KMS-11 (cell line): Measurements from ENCODE around the gene EFCAB12.

Experiments used
- H2AFZ ChIP-seq: fragments of 200-600 bp; sonication (generic); 2 replicates; pipeline ENCODE4 v1.6.1; 2016; ENCODE audit warnings: antibody characterized with exemption, mixed run types, low read depth
- H3K27ac ChIP-seq: fragments of 200-600 bp; sonication (generic); 2 replicates; pipeline ENCODE4 v1.6.1; 2016; ENCODE audit warnings: mild to moderate bottlenecking, mixed run types
- H3K27me3 ChIP-seq: fragments of 200-600 bp; sonication (generic); 2 replicates; pipeline ENCODE4 v1.6.1; 2017; ENCODE audit warnings: mild to moderate bottlenecking, low read depth, mixed run types, moderate library complexity; ENCODE audit not compliant: insufficient read depth
- H3K36me3 ChIP-seq: fragments of 200-600 bp; sonication (generic); 2 replicates; pipeline ENCODE4 v1.6.1; 2017; ENCODE audit warnings: mild to moderate bottlenecking, mixed run types; ENCODE audit not compliant: insufficient read depth
- H3K4me1 ChIP-seq: fragments of 200-600 bp; sonication (generic); 2 replicates; pipeline ENCODE4 v1.6.1; 2016; ENCODE audit warnings: mild to moderate bottlenecking, low read depth, mixed run types; ENCODE audit not compliant: poor library complexity, severe bottlenecking
- H3K4me2 ChIP-seq: fragments of 200-600 bp; sonication (generic); 2 replicates; pipeline ENCODE4 v1.7.0; 2016; ENCODE audit warnings: mild to moderate bottlenecking, mixed run types
- H3K4me3 ChIP-seq: fragments of 200-600 bp; sonication (generic); IDR thresholded peaks from 2 replicates; pipeline ENCODE4 v1.6.1; 2017; ENCODE audit warnings: low read depth, low read length, mixed read lengths; ENCODE audit not compliant: insufficient read depth
- H3K79me2 ChIP-seq: fragments of 200-600 bp; sonication (generic); 2 replicates; pipeline ENCODE4 v1.6.1; 2016; ENCODE audit warnings: low read depth, mixed run types; ENCODE audit not compliant: insufficient read depth
- H3K9ac ChIP-seq: fragments of 200-600 bp; sonication (generic); 2 replicates; pipeline ENCODE4 v1.6.1; 2016; ENCODE audit warnings: mild to moderate bottlenecking, mixed run types
- H4K20me1 ChIP-seq: fragments of 200-600 bp; sonication (generic); 2 replicates; pipeline ENCODE4 v1.6.1; 2016; ENCODE audit warnings: mild to moderate bottlenecking, mixed run types; ENCODE audit not compliant: insufficient read depth
- TF ChIP-seq, protein P1 (sequence below): fragments of 200-600 bp; sonication (generic); conservative IDR thresholded peaks from 2 replicates; pipeline ENCODE4 v1.6.1; 2017; ENCODE audit warnings: low read depth, mild to moderate bottlenecking, antibody characterized with exemption, low read length, moderate library complexity, mixed read lengths

The EFCAB12 gene

GRCh38 chr3:129360705-129361460 is 67.6 kb downstream of the EFCAB12 start:
- no peak overlapping the region for H3K27ac ChIP-seq

GRCh38 chr3:129360171-129360611 is 68.2 kb downstream of the EFCAB12 start:
- H4K20me1 ChIP-seq, result no peaks in the 10 kb centered on the region
- H3K9ac ChIP-seq, result no peak overlapping the region
- H2AFZ ChIP-seq, result no peak overlapping the region
- no peaks in the 10 kb centered on the region for H3K27me3 ChIP-seq
- H3K4me1 ChIP-seq, result no peaks in the 10 kb centered on the region
- H3K27ac ChIP-seq, result no peak overlapping the region
- H3K4me2 ChIP-seq, result no peak overlapping the region
- H3K36me3 ChIP-seq, result no peaks in the 10 kb centered on the region
- H3K79me2 ChIP-seq, result no peaks in the 10 kb centered on the region
- no peak overlapping the region for H3K4me3 ChIP-seq
- TF ChIP-seq, protein P1, sequence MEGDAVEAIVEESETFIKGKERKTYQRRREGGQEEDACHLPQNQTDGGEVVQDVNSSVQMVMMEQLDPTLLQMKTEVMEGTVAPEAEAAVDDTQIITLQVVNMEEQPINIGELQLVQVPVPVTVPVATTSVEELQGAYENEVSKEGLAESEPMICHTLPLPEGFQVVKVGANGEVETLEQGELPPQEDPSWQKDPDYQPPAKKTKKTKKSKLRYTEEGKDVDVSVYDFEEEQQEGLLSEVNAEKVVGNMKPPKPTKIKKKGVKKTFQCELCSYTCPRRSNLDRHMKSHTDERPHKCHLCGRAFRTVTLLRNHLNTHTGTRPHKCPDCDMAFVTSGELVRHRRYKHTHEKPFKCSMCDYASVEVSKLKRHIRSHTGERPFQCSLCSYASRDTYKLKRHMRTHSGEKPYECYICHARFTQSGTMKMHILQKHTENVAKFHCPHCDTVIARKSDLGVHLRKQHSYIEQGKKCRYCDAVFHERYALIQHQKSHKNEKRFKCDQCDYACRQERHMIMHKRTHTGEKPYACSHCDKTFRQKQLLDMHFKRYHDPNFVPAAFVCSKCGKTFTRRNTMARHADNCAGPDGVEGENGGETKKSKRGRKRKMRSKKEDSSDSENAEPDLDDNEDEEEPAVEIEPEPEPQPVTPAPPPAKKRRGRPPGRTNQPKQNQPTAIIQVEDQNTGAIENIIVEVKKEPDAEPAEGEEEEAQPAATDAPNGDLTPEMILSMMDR, result no peak

More at GRCh38 chr3:129360705-129361460, 67.6 kb downstream of the EFCAB12 start:
- no peaks in the 10 kb centered on the region for H3K79me2 ChIP-seq
- no peaks in the 10 kb centered on the region for H3K4me1 ChIP-seq
- H3K27me3 ChIP-seq, result no peaks in the 10 kb centered on the region
- no peak overlapping the region for H3K4me2 ChIP-seq
- TF ChIP-seq, protein P1, result no peak
- H4K20me1 ChIP-seq, result no peaks in the 10 kb centered on the region
- H2AFZ ChIP-seq, result no peak overlapping the region
- no peak overlapping the region for H3K4me3 ChIP-seq
- no peaks in the 10 kb centered on the region for H3K36me3 ChIP-seq
- H3K9ac ChIP-seq, result no peak overlapping the region

- no peaks in the 10 kb centered on the region for H4K20me1 ChIP-seq
- no peaks in the 10 kb centered on the region for H3K79me2 ChIP-seq
- H3K4me1 ChIP-seq, result no peaks in the 10 kb centered on the region
- H3K9ac ChIP-seq, result no peak overlapping the region
- no peak overlapping the region for H3K27ac ChIP-seq
- H3K4me2 ChIP-seq, result no peak overlapping the region
- no peaks in the 10 kb centered on the region for H3K27me3 ChIP-seq
- no peak overlapping the region for H2AFZ ChIP-seq
- no peaks in the 10 kb centered on the region for H3K36me3 ChIP-seq
- H3K4me3 ChIP-seq, result no peak overlapping the region
- TF ChIP-seq, protein P1, result no peak
Measured at GRCh38 chr3:129358772-129359371, 69.6 kb downstream of the EFCAB12 start.

DNA sequence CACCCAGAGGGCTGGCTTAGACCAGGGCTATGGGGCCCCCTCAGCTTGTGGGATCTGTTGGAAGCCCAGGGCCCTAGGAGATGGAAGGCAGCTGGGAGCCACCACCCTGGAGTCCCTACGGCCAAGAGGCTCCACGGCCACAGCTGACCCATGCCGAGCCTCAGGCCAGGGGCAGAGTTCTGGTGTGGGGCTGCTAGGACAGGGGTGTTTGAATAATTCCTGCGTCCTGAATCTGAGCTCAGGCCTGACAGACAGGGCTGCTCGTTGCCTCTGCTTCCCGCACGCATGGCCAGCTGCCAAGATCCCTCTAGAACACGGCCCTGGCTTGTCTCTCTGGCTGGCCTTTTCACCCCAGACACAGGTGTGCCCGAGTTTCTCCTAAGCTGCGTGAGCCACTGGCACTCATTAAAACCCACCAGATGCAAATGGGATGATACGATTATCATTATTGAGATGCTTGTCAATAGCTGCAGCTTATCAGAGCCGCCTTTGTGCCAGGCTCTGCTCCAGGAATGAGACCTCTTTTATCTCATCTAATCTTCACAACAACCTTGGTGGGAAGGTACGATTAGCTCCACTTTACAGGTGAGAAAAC is 70.2 kb downstream of the EFCAB12 start:
- H3K4me3 ChIP-seq, result no peak overlapping the region
- no peak overlapping the region for H2AFZ ChIP-seq
- H3K79me2 ChIP-seq, result no peaks in the 10 kb centered on the region
- H3K4me2 ChIP-seq, result no peak overlapping the region
- H3K36me3 ChIP-seq, result no peaks in the 10 kb centered on the region
- no peaks in the 10 kb centered on the region for H3K27me3 ChIP-seq
- H3K9ac ChIP-seq, result no peak overlapping the region
- TF ChIP-seq, protein P1, result no peak
- H4K20me1 ChIP-seq, result no peaks in the 10 kb centered on the region
- no peaks in the 10 kb centered on the region for H3K4me1 ChIP-seq
- no peak overlapping the region for H3K27ac ChIP-seq
